Kidney glomerular epithelial cell (primary cell): ENCODE measurements around the gene NR3C2.
A peak's percentile ranks its signal among the peaks of the same experiment; 100 is the strongest.

Experiments used
- DNase-seq: peaks from one replicate; lab custom pipeline; 2025; lab: John Stamatoyannopoulos, UW

NR3C2 gene

GRCh38 chr4:148312956-148313490, 129.2 kb downstream of the NR3C2 start:
- no peak for DNase-seq

- DNase-seq = no peak
These were observed 130.7 kb downstream of the NR3C2 start for GRCh38 chr4:148311526-148311925.

- DNase-seq = no peak
These were observed 131.5 kb downstream of the NR3C2 start for GRCh38 chr4:148310756-148311155.

DNA sequence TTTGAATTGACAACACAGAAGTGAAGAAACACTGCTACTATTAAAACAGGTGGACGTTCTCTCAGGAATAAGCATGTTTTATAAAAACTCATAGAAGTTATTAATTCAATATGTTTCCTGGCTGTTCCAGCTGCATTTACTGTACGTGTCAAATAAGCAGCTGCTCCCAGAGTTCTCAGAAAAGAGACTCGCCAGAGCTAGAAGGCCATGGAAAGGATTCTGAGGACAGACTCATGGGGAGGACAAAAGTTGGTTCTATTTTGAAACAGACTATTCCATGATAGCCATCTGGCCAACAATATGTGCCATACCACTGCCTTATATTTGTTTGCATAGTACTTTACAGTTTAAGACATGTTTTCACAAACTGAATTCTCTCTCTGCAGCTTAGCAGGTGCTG, 136.5 kb downstream of the NR3C2 start:
- DNase-seq = no peak

DNA sequence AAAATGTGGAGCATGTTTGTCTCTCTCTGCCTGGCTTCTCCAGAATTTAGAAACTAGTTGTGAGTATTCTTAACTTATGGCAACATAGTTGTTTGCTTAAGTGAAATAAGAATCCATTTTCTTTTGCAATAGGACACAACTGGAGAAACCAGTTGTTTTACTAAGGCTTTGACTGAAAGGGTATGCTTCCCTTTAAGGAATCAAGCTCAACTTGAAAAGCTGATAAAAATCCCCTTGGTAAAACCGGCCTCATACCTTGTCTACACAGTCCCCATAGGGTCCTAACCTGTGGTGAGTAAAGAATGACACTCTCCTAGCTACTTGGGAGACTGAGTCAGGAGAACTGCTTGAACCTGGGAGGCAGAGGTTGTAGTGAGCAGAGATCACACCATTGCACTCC, 139.8 kb downstream of the NR3C2 start:
- DNase-seq = no peak

- no peak for DNase-seq
These were observed 141.3 kb downstream of the NR3C2 start for GRCh38 chr4:148300877-148301276.

DNA sequence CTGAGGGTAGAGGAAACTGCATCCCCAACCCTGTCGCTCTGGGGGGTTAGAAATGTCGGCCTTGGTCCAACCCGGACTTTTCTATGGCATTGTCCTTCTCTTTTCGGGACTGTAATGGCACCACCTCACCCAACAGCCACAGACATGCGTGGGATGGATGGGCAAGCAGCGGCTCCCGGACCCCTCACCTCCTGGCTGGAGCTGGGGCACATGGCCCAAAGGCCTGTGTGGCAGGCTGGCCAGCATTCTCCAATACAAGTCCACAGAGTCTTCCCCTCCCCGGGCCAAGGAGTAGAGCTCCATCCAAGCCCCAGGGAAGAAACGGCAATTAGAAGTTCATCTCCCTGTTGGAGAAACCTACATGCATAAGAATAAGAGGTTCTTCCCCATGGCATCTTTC, 142.9 kb downstream of the NR3C2 start:
- no peak for DNase-seq

- DNase-seq = no peak
These were observed 145.7 kb downstream of the NR3C2 start for GRCh38 chr4:148296498-148296897.

DNA sequence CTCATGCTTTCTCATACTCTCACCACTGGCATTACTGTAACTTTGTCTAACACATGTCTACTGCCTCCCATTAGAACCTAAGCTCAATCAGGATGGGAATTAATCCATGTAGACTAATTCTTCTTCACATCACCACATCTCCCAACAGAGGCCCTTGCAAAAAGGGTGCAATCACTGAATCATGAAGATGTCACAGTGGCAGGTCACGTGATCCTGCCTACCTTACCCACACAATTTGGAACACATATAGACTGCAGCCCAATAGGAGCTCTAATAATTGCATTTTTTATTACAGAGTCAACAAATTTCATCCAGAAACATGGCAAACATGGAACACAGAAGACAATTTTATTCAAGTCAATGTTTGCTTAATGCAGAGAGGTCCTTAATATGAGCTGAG, 146.6 kb downstream of the NR3C2 start:
- no peak for DNase-seq

DNA sequence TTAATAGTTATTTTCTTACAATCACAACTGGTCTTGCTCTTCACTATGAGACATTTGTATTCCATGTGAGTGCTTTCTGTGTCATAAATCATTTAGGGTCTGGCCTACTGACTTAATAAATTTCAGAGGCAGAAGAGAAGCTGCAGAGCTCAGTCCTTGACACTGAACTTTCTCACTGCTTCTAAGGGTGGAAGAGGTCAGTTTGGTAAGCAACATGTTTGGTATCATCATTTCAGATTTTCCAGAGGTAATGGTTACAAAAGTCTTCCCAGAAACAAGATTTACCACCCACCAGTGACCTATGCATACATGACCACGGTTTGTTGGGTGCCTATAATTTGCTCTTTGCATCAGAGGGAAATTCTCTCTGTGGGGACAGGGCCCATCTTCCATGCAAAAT, 148.6 kb downstream of the NR3C2 start:
- DNase-seq = no peak

- DNase-seq = no peak
These were observed 149.5 kb downstream of the NR3C2 start for GRCh38 chr4:148292686-148293085.

DNA sequence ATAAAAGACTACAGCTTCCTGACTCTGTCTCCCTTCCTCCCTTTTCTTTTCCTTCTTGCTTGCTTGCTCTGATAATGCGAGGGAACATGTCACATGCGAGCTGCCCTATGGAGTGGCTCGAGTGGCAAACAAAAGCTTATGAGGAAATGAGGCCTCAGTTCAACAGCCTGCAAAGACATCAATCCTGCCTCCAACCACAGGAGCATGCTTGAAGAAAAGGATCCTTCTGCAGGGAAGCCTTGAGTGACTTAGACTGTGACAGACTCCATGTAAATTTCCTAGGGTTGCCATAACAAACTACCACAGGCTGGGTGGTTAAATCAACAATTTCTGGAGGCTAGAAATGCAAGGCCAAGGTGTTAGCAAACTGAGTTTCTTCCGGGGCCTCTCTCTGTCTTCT, 152.5 kb downstream of the NR3C2 start:
- no peak for DNase-seq

- no peak for DNase-seq
These were observed 153.8 kb downstream of the NR3C2 start for GRCh38 chr4:148288448-148288847.

DNA sequence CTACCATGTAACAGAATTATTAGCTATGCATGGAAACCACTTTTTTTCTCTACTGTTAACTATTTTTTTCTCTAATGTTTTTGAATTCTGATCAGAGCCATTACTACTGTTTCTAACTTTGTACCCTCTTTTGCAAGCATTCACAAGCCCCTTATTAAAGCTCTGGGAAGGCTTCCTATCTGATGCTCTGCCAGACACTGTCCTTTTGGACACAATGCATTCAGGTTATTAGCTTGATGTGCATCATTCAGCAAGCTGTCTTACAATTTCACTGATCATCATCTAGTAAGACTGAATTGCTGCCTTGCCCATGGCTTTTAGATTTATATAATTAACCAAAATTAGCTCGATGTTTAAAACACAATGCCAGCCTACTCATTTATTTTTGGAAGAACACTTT, 155.1 kb downstream of the NR3C2 start:
- DNase-seq = no peak

GRCh38 chr4:148286012-148286411, 156.2 kb downstream of the NR3C2 start:
- DNase-seq = no peak

DNA sequence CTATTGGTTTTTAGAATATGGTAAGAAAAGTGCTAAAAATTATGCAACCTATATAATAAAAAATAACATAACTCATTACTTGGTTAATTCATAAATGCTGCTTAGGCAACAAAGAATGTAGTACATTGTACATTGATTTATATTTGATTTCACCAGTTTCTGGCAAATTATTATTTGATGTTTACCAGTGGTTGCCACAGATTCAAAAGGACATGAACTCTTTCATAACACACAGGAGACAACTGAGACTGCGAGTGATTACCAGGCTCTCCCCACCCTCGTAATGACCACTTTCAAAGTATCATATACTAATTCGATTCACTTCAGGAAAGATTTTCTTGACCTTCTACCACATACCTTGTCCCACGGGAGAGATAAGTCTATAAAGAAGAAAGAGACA, 158.5 kb downstream of the NR3C2 start:
- no peak for DNase-seq

- DNase-seq = no peak
These were observed 163.9 kb downstream of the NR3C2 start for GRCh38 chr4:148278310-148278709.

- no peak for DNase-seq
These were observed 166.9 kb downstream of the NR3C2 start for GRCh38 chr4:148275266-148275665.

DNA sequence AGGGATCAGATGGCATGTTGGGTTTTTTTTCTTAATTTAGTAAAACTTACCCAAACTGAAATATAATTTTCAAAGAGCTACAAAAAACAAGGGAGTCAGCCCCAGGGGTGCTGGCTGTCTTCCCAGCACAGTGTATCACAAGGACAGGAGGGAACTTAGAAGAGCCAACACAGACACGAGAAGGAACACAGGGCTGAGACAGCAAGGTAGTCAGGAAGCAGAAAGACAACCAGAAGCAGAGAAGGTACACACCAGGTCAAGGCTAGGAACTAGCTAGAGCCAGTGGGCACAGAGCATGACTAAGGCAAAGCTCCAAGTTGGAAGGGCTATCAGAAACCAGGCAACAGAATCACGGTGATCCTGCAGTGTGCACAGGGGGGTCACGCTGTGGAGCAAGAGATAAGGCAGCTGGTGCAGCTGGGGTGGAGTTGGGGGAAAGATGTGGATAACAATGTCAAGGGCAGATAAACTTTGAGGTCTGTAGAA, 168.7 kb downstream of the NR3C2 start:
- no peak for DNase-seq

GRCh38 chr4:148271166-148271565, 171.0 kb downstream of the NR3C2 start:
- DNase-seq = no peak

DNA sequence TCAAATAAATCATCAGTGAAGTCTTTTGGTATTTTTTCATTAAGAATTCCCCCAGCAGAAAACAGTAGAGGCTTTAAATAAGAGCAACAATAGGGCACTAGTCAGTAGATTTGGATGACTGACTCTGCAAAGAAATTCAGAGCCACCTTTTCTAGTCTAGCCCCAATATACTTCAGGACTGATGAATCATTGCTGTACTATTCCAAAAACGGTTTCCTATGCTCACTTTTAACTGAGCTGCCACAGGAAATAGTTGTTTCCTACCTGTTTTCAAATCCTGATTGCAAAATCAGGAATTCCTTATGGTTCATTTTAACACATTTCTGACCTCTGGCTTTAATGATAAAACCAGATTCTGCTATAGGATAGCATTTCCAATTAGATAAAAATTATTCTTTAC, 171.6 kb downstream of the NR3C2 start:
- DNase-seq = peak; percentile 81

GRCh38 chr4:148268835-148269234, 173.4 kb downstream of the NR3C2 start:
- no peak for DNase-seq

- no peak for DNase-seq
These were observed 175.3 kb downstream of the NR3C2 start for GRCh38 chr4:148266921-148267320.

DNA sequence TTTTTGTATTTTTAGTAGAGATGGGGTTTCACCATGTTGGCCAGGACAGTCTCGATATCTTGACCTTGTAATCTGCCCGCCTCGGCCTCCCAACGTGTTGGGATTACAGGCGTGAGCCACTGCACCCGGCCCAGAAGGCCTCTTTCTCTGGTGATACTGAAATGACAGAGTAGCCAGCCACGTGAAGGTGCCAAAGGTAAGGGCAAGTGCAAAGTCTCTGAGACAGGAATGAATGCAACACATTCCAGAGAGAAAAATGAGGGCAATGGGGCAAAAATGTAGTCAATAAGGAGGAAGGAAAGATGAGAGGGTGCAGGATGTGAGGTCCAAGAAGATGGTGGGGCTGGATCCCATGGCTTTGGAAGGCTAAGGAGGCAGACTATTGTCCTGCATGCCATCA, 176.0 kb downstream of the NR3C2 start:
- DNase-seq = no peak

- peak; percentile 19 for DNase-seq
These were observed 176.6 kb downstream of the NR3C2 start for GRCh38 chr4:148265627-148266026.
